Bladder microvascular endothelial cell (primary cell): ENCODE data around the gene TMEM219. TPM values are rescaled to one million over a fixed set of nuclear protein-coding genes. Genes with fewer than 3 reads are reported as not detected.

Experiments used
- total RNA-seq: library from RNA; depleted of rRNA; stranded (reverse); fragments of >200 nt; gene quantifications from 2 replicates; pipeline ENCODE4 v1.2.3, GENCODE V29; 2014

Gene TMEM219, protein sequence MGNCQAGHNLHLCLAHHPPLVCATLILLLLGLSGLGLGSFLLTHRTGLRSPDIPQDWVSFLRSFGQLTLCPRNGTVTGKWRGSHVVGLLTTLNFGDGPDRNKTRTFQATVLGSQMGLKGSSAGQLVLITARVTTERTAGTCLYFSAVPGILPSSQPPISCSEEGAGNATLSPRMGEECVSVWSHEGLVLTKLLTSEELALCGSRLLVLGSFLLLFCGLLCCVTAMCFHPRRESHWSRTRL
- total RNA-seq, result 52.2 and 80.0 TPM in 2 replicates

DNA sequence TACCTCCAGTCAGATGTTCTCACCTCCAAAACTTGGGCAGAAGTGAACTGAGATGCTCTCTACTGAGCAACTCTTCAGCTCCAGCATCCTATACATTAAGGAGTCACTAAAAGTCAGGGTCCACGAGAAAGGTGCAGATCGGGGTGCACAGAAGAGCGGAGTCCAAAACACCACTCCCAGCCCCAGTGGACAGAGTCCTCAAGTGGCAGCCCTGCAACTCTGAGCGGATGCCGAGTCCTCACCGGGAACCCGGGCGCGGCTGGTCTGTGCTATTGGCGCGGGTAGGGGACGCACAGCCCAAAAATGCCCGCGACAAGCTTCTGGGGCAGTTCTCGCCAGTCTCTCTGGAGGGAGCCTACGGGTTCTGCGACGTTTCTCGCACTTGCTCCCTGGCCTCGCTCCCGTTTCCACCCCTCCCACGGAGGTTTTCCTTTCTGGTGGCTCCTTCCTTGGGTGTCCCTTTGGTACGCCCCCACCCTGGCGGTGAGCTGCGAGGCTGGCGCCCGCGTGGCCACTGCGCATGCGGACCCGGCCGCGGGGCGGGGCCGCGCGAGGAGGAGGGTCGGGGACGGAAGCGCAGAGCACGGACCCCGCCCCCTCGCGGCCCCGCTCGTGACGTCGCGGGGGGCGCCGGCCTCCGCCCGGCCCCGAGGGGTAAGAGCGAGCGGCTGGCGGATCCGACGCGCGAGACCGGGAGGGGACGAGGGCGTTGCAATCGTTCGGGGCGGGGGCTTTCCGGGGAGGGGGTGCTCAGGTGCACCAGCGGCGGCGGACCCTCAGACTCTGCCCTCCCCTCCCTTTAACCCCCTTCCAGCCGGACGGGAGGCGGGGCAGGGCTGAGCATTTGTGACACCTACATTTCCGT is at the start of gene TMEM219:
Gene TMEM219 (plus strand): TSS at position 601 of the 865 bp plus-strand sequence. CDS start 1,065 bp downstream, outside the sequence.

DNA sequence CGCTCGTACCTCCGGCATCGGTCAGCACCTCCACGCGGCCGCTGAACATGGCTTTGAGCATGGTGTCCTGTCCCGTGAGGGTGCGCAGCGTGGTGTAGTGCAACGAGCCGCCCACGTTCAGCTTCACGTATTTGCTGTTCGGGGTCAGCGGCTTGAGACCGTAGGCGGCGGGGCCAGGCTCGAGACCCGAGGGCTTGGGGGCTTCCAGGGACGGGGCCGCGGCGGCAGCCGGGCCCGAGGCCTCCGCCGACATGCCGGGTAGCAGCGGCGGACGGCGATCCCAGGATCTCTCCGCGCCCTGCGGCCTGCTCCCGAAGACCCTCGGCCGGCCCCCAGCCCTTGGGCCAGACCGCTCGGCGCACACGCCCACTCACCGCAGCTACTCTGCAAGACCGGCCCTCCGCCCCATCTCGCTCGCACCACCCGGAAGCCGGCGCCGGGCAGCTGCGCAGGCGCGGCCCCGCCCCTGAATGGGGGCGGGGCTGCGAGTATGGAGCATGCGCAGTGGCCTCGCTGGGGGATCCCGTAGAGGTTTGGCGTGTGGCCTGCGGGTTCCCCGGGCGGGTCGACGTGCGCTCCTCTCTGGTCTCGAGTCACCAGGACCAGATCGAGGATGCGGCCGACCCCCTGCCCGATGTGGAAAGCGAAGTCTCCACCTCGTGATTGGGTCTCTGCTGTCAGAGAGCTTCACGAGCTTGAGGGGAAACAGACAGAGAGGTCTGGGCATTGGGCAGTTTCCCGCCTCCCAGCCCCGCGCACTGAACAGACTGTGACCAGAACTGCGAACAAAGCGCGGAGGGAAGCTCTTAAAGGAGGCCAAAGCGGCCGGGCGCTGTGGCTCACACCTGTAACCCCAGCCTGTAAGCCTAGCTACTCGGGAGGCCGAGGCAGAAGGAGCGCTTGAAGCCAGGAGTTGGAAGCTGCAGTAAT is 35.8 kb upstream of the TMEM219 start, which contains the start of gene KCTD13:
Gene KCTD13 (minus strand): TSS at position 446 of the 930 bp plus-strand sequence. CDS start 193 bp downstream, at position 253.

DNA sequence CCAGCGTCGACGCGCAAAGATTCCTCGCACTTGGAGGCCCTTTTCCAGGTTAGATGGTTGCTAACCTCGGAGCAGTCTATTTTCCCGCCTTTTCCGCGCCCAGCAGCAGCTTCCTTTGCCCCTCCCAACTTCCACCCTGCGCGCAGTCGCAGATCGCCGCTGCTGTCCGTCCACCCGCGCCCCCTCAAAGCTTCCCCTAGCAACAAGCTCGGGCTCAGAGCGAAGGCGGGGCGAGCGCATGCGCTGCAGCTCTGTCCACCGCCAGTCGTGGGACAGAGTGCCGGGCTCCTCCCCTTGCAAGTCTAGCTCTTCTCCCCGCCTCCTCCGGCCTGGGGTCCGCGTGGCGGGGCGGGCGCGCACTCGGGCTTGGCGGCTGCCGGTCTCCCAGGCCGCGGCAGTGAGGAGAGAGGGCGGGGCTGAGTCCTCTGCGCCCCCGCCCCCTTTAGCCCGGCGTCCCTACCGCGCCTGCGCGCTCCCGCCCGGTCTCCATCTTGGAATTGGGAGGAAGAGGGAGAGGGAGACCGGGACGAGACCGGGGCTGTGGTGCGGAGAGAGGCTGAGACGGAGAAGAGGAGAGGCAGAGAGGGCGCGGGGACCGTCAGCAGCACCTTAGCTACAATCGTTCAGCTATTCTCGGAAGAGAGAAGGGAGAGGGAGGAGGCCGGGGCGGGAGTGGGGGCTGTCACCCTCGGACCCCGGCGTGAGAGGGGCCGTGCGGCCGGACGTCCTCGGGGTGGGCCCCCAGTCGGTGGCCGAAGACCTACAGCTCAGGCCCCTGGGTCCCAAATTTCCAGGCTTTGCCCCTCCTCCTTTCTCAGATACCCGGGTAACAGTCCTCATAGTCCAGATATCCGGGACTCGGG is 11.7 kb downstream of the TMEM219 start, which contains the start of gene TAOK2:
Gene TAOK2 (plus strand): TSS at position 485 of the 863 bp plus-strand sequence. CDS start 3,905 bp downstream, outside the sequence.

DNA sequence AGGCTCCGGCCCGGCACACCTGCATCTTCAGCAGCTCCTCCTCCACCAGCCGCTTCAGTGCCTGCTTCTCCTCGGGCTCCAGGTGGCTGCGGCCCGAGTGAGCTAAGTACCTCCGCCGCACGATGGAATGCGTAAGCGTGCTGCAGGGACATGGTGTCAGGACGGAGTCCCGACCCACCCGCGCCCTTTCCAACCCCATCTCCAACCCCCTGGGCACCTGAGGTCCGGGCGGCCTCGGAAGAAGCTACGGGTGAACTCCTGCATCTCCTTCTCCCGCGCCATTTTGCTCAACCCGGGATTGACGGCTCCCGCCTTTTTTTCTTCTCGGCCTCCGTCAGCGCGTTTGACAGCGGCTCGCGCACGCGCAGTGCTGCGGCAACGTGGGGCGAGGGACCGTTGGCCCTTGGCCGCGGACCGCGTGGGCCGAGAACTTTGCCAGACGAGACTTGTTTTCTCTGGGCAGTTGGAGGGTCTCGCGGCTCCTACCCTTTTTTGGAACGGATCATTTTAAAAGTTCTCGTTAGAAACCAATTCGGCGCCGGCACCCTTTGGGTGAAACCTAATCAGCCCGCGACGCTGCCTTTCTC is 33.5 kb downstream of the TMEM219 start, which contains the start of gene HIRIP3:
Gene HIRIP3 (minus strand): TSS at position 294 of the 587 bp plus-strand sequence. CDS start 12 bp downstream, at position 282.

DNA sequence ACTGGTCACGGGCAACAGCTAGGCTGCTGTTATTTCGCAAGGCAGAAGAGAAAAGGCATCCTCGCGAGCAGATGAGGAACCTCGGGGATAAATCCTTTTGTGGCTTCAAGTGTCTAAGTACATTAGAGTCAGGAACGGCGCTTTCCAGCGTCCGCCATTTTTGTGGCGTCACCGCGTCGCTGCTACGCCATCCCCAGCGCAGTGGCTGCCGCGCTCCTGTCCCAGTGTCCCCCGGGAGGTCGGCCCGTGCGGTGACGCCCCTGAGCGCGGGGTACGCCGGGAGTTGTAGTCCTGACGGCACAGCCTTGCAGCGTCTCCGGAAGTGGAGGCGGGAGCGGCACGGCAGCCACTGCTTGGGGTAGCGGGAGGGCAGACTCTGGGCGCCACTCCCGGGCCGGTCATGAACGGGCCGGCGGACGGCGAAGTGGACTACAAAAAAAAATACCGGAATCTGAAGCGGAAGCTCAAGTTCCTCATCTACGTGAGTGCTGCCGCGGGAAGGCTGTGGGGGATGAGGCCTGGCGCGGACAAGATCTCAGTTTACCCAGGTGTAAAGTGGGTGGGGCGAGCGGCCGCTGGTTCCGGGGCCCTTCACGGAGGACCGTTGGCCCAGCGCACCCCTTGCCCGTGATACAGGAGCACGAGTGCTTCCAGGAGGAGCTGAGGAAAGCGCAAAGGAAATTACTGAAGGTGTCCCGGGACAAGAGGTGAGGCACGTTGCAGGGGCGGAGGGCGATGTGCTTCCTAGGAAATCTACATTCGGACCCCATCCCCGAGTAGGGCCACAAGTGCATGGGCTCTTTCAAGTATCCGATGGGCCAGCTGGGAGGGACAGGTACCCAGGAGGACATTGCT is 34.3 kb downstream of the TMEM219 start, which contains the start of gene INO80E:
Gene INO80E (plus strand): TSS at position 331 of the 855 bp plus-strand sequence. CDS start 70 bp downstream, at position 401.

DNA sequence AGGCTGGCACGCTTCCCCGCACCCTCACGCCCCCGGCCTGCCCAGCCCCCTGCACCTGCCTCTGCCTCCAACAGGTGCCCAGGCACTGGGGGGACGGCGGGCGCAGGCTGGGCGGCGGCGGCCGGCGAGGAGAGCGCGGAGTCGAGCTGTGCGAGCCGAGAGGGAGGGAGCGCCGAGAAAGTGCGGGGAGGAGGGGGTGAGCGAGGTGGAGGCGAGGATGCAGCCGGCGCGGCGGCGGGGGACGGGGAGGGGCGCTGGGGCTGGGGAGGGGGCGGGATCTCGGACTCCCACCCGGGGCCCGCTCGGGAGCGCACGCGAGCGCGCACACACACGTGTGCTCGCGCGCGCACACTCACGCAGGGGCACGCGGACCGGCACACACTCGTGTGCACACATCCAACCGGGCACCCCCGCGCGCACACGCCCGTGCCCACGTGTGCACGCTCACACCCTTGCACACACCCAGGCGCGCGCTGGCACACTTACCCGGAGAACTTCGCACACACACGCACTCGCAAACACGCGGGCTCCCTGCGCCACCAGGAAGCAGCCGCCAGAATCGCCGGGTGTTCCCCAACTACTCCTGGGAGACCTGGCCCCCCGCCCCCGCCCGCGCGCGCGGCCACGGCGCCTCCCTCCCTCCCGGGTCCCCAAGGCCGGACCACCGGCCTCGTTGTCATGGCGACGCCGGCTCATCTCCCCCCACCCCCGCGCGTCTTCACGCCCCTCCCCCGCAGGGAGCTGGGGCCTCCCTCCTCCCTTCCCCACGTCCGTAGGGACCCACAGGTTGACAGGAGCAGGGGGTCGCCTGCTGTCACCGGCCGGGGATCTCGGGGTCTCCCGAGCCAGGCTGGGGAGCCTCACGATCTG is 49.2 kb downstream of the TMEM219 start, which contains the start of gene DOC2A:
Gene DOC2A (minus strand): TSS at position 184 of the 870 bp plus-strand sequence. CDS start 805 bp downstream, outside the sequence.

Other genes starting within 250 kb of the TMEM219 start
- gene C16orf54, start 216.1 kb upstream of the TMEM219 start, total RNA-seq, result not detected in 2 replicates
- gene ZG16, start 183.8 kb upstream of the TMEM219 start, total RNA-seq, result not detected in 2 replicates
- gene KIF22, start 171.3 kb upstream of the TMEM219 start, total RNA-seq, result 38.6 and 60.5 TPM in 2 replicates
- 171 and 211 TPM in 2 replicates for gene MAZ, start 155.6 kb upstream of the TMEM219 start, total RNA-seq
- gene PRRT2, start 149.9 kb upstream of the TMEM219 start, total RNA-seq, result 0.25 TPM in 1 of 2 replicates, not detected in the other
- gene PAGR1, start 145.9 kb upstream of the TMEM219 start, total RNA-seq, result 15.1 and 15.4 TPM in 2 replicates
- gene MVP, start 141.6 kb upstream of the TMEM219 start, total RNA-seq, result 223 and 253 TPM in 2 replicates
- gene CDIPT, start 98.9 kb upstream of the TMEM219 start, total RNA-seq, result 63.0 and 90.8 TPM in 2 replicates
- gene SEZ6L2, start 62.5 kb upstream of the TMEM219 start, total RNA-seq, result 0.65 and 5.9 TPM in 2 replicates
- 0.32 and 0.63 TPM in 2 replicates for gene ASPHD1, start 61.6 kb upstream of the TMEM219 start, total RNA-seq
- gene KCTD13, start 35.9 kb upstream of the TMEM219 start, total RNA-seq, result 2.9 and 7.9 TPM in 2 replicates
- gene TAOK2, start 11.8 kb downstream of the TMEM219 start, total RNA-seq, result 98.1 and 119 TPM in 2 replicates
- gene HIRIP3, start 33.5 kb downstream of the TMEM219 start, total RNA-seq, result 6.6 and 8.2 TPM in 2 replicates
- 13.9 and 20.0 TPM in 2 replicates for gene INO80E, start 34.2 kb downstream of the TMEM219 start, total RNA-seq
- gene DOC2A, start 48.9 kb downstream of the TMEM219 start, total RNA-seq, result 0.32 and 0.63 TPM in 2 replicates
- gene C16orf92, start 61.1 kb downstream of the TMEM219 start, total RNA-seq, result not detected in 2 replicates
- 0.16 TPM in 1 of 2 replicates, not detected in the other for gene TLCD3B, start 69.2 kb downstream of the TMEM219 start, total RNA-seq
- gene ALDOA, start 103.7 kb downstream of the TMEM219 start, total RNA-seq, result 249 and 321 TPM in 2 replicates
- 205 and 215 TPM in 2 replicates for gene PPP4C, start 113.9 kb downstream of the TMEM219 start, total RNA-seq
- gene TBX6, start 129.8 kb downstream of the TMEM219 start, total RNA-seq, result 0.16 and 0.19 TPM in 2 replicates
- gene YPEL3, start 134.1 kb downstream of the TMEM219 start, total RNA-seq, result 13.6 and 18.4 TPM in 2 replicates
- gene GDPD3, start 151.5 kb downstream of the TMEM219 start, total RNA-seq, result 0.49 and 2.5 TPM in 2 replicates
- gene MAPK3, start 161.1 kb downstream of the TMEM219 start, total RNA-seq, result 27.4 and 39.0 TPM in 2 replicates
- gene CORO1A, start 221.5 kb downstream of the TMEM219 start, total RNA-seq, result 3.1 and 3.2 TPM in 2 replicates
- 28.4 and 30.9 TPM in 2 replicates for gene BOLA2B, start 231.6 kb downstream of the TMEM219 start, total RNA-seq
- gene SLX1A, start 231.8 kb downstream of the TMEM219 start, total RNA-seq, result 41.9 and 45.5 TPM in 2 replicates
- gene SULT1A3, start 237.2 kb downstream of the TMEM219 start, total RNA-seq, result 2.3 and 4.7 TPM in 2 replicates